GM13977 (cell line): ENCODE results near the gene PADI4.

Experiments
- DNase-seq: peaks from one replicate; pipeline ENCODE4 v3.0.0; 2012; ENCODE audit warnings: low spot score
- in situ Hi-C: fragments of 300-500 bp; cut with MboI; formaldehyde crosslinking; loops from one replicate; pipeline ENCODE4 v1.12.0; 2022; ENCODE audit warnings: low sequenced_read_pairs, low pct_unique_long_range_greater_than_20kb, mixed read lengths, inconsistent platforms; ENCODE audit not compliant: unreplicated experiment
- TF ChIP-seq, protein P1 (sequence below): IDR thresholded peaks from 2 replicates; pipeline ENCODE4 v1.5.1; 2012; ENCODE audit warnings: mild to moderate bottlenecking, control low read depth; ENCODE audit not compliant: insufficient read depth; ENCODE audit errors: extremely low read depth, missing control alignments

Gene PADI4

GRCh38 chr1:17273096-17273495, 34.9 kb upstream of the PADI4 start:
- in situ Hi-C loops, result no loop called here
- no peak for DNase-seq
- TF ChIP-seq, protein P1, sequence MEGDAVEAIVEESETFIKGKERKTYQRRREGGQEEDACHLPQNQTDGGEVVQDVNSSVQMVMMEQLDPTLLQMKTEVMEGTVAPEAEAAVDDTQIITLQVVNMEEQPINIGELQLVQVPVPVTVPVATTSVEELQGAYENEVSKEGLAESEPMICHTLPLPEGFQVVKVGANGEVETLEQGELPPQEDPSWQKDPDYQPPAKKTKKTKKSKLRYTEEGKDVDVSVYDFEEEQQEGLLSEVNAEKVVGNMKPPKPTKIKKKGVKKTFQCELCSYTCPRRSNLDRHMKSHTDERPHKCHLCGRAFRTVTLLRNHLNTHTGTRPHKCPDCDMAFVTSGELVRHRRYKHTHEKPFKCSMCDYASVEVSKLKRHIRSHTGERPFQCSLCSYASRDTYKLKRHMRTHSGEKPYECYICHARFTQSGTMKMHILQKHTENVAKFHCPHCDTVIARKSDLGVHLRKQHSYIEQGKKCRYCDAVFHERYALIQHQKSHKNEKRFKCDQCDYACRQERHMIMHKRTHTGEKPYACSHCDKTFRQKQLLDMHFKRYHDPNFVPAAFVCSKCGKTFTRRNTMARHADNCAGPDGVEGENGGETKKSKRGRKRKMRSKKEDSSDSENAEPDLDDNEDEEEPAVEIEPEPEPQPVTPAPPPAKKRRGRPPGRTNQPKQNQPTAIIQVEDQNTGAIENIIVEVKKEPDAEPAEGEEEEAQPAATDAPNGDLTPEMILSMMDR, result no peak

GRCh38 chr1:17274186-17275170, 33.5 kb upstream of the PADI4 start:
- in situ Hi-C loops, result no loop called here
- peak; percentile 72 for DNase-seq
- TF ChIP-seq, protein P1, result peak; percentile 85

- TF ChIP-seq, protein P1, result no peak
- in situ Hi-C loops, result no loop called here
- DNase-seq, result no peak
These were observed 31.4 kb upstream of the PADI4 start for GRCh38 chr1:17276568-17276967.

GRCh38 chr1:17277511-17278159, 30.4 kb upstream of the PADI4 start:
- DNase-seq, result no peak
- in situ Hi-C loops, result no loop called here
- TF ChIP-seq, protein P1, result no peak

GRCh38 chr1:17278996-17279830, 28.8 kb upstream of the PADI4 start:
- TF ChIP-seq, protein P1, result no peak
- no peak for DNase-seq
- in situ Hi-C loops, result no loop called here

GRCh38 chr1:17280436-17280835, 27.6 kb upstream of the PADI4 start:
- in situ Hi-C loops, result no loop called here
- DNase-seq, result no peak
- TF ChIP-seq, protein P1, result no peak
